ENCODE results near the gene PARN.

- TF ChIP-seq EP300 (IDR thresholded peaks at IDR 0.05) (no peak), CTCF (IDR thresholded peaks at IDR 0.05) (no peak), POLR2AphosphoS5 (IDR thresholded peaks at IDR 0.05) (no peak)
Observed at GRCh38 chr16:14524979-14525378, 105.1 kb downstream of the PARN start.

Measured in sigmoid colon (tissue), 4 donors.